Measurements from ENCODE around the gene VPS37C.

GRCh38 chr11:61121917-61122316 lies 39.3 kb downstream of the VPS37C start:
- TF ChIP-seq CTCF (IDR thresholded peaks at IDR 0.05 in 2 of 3, conservative IDR thresholded peaks at IDR 0.05 in 1 of 3; ENCODE audit: borderline replicate concordance in 1 of 3, insufficient read depth in 1 of 3, low read depth in 2 of 3, low read length in 2 of 3) (no peak), JUND (IDR thresholded peaks at IDR 0.05) (no peak), POLR2A (IDR thresholded peaks at IDR 0.05; ENCODE audit: borderline replicate concordance, extremely low read depth, insufficient read depth, insufficient read length) (no peak), ZFX (IDR thresholded peaks at IDR 0.05) (no peak), SIN3A (IDR thresholded peaks at IDR 0.05; ENCODE audit: low read depth) (no peak), CEBPB (IDR thresholded peaks at IDR 0.05; ENCODE audit: low read depth) (no peak), SRF (IDR thresholded peaks at IDR 0.05; ENCODE audit: low read depth) (no peak), EGR1 (IDR thresholded peaks at IDR 0.05; ENCODE audit: low read depth) (no peak), MAX (IDR thresholded peaks at IDR 0.05) (no peak), ZNF274 (IDR thresholded peaks at IDR 0.05; ENCODE audit: low read depth, low read length) (no peak), RAD21 (IDR thresholded peaks at IDR 0.05; ENCODE audit: low read depth) (no peak), EZH2phosphoT487 (IDR thresholded peaks at IDR 0.05; ENCODE audit: borderline replicate concordance) (no peak)

Measured in HCT116 (cell line).